ENCODE data around the gene TRIM66. TPM values are rescaled to one million over a fixed set of nuclear protein-coding genes. Genes with fewer than 3 reads are reported as not detected.
A peak's percentile ranks its signal among the peaks of the same experiment; 100 is the strongest.

The TRIM66 gene
- total and polyA plus RNA-seq, 9 of the 15 experiments (the other 6 are each of a cell fraction or from before 2014, with no cell fraction given): 1.1 to 7.3 (median 4.9) TPM

GRCh38 chr11:8717876-8718753 is 35.6 kb upstream of the TRIM66 start:
- CTCF ChIA-PET (ENCODE audit: low intra/inter-chr PET ratio): no interaction called here
- no peak overlapping the region for H3K9ac ChIP-seq (ENCODE audit: insufficient read depth in 1 of 2, low read depth in 2 of 2, low read length in 2 of 2)
- peaks cover 3% of the 10 kb centered on the region for H3K9me1 ChIP-seq (ENCODE audit: control insufficient read depth, insufficient read depth, low read length)
- in situ Hi-C loops (cut with MboI): no loop called here
- H4K20me1 ChIP-seq (replicated peaks; ENCODE audit: control insufficient read depth, insufficient read depth, low read length): no peaks in the 10 kb centered on the region; the same call in 1 of the 2 replicates
- ATAC-seq: no peak
- no peaks in the 10 kb centered on the region for H3K79me2 ChIP-seq (ENCODE audit: control insufficient read depth, insufficient read depth, low read length)
- peaks cover 5 to 11% of the 10 kb centered on the region in 2 experiments; a peak in 4 of 5 replicates for H3K4me1 ChIP-seq (replicated peaks in 1 of 2; ENCODE audit: control insufficient read depth in 2 of 2, insufficient read depth in 2 of 2, low read length in 2 of 2)
- no TSS peak for BruUV-seq (replicated peaks)
- WGBS (ENCODE audit: insufficient coverage, low coverage, missing lambda C conversion rate): 11% methylated on average over 10 of the region's 11 CpGs
- H3K9me3 ChIP-seq (replicated peaks; ENCODE audit: control insufficient read depth, insufficient read depth, low read depth, low read length): no peaks in the 10 kb centered on the region
- POLR2A ChIA-PET: interaction anchor here (1.2 kb wide), 1 partner anchor 28 kb away, joined by 3 read pairs; no protein-coding TSS in a partner anchor
- no peak overlapping the region for H3K4me3 ChIP-seq
- H3K27me3 ChIP-seq (ENCODE audit: control insufficient read depth in 2 of 2, insufficient read depth in 2 of 2, low read length in 2 of 2): peaks cover 28 to 79% of the 10 kb centered on the region in 2 experiments
- H3K27ac ChIP-seq (ENCODE audit: extremely low read depth, low read depth, low read length): no peak overlapping the region
- no peak for TF ChIP-seq ETS1 (conservative IDR thresholded peaks at IDR 0.05; ENCODE audit: control insufficient read depth, low read depth, low read length)
- TF ChIP-seq DMBX1 (CRISPR knock-in tag; IDR thresholded peaks at IDR 0.05; ENCODE audit: borderline replicate concordance): peak; percentile 1; the same call in 1 of the 2 replicates
- TF ChIP-seq DACH1 (IDR thresholded peaks at IDR 0.05; ENCODE audit: partially characterized antibody): no peak
- 0 out of 2 replicates have a peak, but pooled peaks have one; percentile 5 for TF ChIP-seq USF2 (CRISPR knock-in tag; IDR thresholded peaks at IDR 0.05)
- 0 out of 2 replicates have a peak, but pooled peaks have one; percentile 76 for TF ChIP-seq EHMT2 (IDR thresholded peaks at IDR 0.05)
- TF ChIP-seq MAFF (IDR thresholded peaks at IDR 0.05; ENCODE audit: low read length): peak; percentile 20; the same call in 1 of the 2 replicates
- peak; percentile 33; the same call in 1 of the 2 replicates for TF ChIP-seq ATF3 (IDR thresholded peaks at IDR 0.05)
- TF ChIP-seq ATF3 (CRISPR knock-in tag; conservative IDR thresholded peaks at IDR 0.05): no peak
- DNase-seq (ENCODE audit: extremely low read depth in 1 of 4, low spot score in 3 of 4): no peak
- peak overlapping the region; percentile 89 for H2AFZ ChIP-seq (ENCODE audit: low read depth, low read length)
- intact Hi-C loops (cut with micrococcal nuclease): no loop called here
- H3K36me3 ChIP-seq (ENCODE audit: control insufficient read depth, insufficient read depth, low read length): no peaks in the 10 kb centered on the region
- peak overlapping the region; percentile 46 for H3K4me2 ChIP-seq (ENCODE audit: insufficient read depth, low read length)
- peak; percentile 35 for FAIRE-seq

Measured in K562 (cell line).